ENCODE data around the gene ULBP1.
"Not testable (repeated sequence)": the region's sequence is repeated elsewhere in the genome, so short reads cannot be mapped to it uniquely, and the experiment has no call there.

The ULBP1 gene

DNA sequence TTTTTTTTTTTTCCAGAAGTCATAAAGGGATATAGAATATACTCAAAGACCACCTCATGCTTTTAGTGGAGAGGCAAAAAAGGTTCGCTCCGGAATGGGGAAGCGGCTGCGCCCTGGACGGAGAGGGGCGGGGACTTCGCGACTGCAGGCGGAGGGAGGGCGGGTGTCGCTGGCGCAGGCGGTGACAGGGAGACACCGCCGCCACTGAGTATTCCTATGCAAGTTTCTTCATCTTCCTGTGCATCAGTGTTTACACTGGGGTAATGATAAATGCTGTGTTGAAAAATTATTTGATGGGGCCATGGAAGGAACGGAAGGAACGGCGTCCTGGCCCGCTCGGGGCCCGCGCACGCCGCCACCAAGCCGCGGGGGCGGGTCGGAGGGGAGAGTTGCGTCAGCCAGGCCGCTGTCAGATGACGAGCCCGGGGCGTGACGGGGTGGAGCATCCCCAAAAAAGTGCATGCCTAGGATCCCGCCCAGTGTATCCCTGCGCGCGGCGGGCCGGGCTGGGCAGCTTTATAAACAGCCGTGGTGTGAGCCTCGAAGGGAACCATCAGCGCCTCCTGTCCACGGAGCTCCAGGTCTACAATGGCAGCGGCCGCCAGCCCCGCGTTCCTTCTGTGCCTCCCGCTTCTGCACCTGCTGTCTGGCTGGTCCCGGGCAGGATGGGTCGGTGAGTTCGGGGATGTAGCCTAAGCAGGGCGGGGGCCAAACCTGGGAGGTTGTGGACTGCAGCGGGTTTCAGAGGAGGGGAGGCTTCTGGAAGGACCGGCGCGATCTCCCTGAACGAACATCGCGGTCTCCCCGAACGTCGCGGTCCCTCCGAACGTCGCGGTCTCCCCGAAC, at the start of gene ULBP1:
Gene ULBP1, plus strand, starts transcription at position 482 of the 846 bp plus-strand sequence. Its CDS starts 107 bp downstream, at position 589.
- peak; percentile 80 for DNase-seq

- no peak for DNase-seq
Observed at GRCh38 chr6:149915970-149916865, 47.5 kb upstream of the ULBP1 start.

DNA sequence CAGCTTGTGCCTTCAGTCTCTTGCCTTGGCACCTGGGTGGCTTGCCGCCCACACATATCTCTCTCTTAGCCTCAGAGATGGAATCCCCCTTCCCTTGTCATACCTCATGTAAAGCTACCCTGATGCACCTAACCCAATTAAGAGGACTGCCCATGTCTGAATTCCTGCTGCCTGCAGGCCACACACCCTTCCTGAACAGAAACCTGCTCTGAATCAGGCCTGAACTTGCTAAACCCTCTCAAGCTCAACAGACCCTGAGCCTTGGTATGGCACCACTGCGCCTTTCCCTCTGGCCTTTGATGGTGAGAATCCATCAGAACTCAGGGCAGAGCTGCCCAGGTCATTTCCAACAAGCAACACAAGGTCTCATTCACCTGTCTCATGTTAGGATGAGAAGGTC, 46.1 kb upstream of the ULBP1 start:
- DNase-seq: no peak

DNA sequence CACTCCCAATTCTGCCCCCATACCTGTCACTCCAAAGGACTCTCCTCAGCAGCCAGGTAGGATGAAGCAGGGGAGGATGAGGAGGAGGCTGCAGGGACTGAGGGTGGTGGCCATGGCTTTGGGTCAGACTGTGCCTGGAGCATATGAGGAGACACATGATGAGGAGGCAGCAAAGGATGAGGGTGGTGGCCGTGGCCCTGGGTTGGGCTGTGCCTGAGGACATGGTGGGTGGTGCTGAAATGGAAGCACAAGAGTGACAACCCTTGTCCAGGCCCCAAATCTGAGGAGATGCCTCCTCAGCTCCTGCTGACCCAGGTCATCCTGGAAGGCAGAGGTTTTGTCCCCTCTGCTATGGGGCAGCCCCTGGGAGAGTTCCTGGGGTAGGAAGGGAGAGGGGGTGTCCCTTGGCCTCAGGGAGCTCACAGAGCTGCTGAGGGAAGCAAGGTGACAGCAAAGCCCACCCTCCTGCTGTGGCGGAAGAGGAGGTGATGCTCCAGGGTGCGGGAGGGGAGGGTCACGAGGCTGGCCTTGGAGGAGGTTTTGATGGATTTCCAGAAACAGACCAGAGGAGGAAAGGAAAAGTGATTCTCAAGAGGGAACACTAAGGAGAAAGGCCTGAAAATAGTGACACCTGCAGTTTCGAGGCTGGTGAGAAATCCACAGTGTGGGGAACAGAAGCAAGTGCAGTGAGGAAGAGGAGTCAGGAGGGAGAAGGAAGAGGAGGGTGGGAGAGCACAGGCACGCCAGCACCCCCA, 45.4 kb upstream of the ULBP1 start:
- no peak for DNase-seq

GRCh38 chr6:149919126-149919833, 44.5 kb upstream of the ULBP1 start:
- DNase-seq: not testable (repeated sequence)

DNA sequence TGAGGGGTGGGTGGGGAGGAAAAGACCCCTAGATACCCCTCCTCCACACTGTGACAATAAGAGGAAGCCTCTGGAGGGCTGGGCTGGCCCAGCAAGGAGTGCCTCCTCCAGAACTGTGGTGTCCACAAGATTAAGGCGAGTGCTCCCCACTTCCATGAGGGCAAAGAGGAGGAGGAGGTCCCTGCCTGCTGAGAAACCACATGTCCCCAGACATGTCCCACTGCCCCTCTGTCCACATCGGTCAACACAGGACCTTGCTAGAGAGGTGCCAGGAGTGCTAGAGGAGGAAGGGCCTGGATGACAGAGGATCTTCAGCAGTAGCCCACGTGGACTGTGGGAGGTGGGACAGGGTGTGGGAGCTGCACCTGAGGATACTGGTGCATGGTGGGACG, 43.9 kb upstream of the ULBP1 start:
- DNase-seq: no peak

DNA sequence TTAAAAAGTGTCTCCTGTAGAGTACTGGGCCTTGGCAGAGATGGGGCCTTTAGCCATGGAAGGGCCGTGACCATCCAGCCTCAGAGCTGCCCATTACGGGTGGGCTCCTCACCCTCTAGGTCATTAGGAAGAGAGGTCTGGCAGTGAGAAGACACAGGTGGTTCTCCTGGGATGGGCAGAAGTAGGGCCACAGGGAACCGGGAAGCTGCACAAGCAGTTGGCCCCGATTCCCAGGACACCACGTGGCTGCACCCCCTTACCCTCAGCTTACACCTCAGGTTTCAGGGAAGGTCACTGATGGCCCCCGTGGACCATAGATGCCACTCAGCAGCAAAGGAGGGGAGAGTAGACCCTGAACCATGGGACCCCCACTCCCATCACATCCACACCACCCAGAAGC, 42.4 kb upstream of the ULBP1 start:
- no peak for DNase-seq

DNA sequence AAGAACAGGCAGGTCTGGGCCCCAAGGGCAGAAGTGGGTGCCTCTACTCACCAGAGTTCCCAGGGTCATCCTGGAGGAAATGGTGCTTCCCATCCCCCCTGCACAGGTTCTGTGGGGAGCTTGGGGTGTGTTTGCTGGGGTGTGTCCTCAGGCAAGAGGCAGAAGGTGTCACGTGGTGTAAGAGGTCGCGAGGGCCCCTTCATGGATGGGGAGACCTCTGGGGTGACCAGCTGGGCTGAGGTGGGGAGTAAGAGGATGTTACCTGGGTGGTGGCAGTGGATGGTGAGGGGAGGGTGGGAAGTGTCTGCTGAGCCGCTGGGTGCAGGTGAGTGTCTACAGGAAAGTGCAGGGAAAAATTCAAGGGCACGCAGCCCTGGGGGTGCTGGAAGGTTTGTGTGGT, 41.7 kb upstream of the ULBP1 start:
- DNase-seq: not testable (repeated sequence)

DNA sequence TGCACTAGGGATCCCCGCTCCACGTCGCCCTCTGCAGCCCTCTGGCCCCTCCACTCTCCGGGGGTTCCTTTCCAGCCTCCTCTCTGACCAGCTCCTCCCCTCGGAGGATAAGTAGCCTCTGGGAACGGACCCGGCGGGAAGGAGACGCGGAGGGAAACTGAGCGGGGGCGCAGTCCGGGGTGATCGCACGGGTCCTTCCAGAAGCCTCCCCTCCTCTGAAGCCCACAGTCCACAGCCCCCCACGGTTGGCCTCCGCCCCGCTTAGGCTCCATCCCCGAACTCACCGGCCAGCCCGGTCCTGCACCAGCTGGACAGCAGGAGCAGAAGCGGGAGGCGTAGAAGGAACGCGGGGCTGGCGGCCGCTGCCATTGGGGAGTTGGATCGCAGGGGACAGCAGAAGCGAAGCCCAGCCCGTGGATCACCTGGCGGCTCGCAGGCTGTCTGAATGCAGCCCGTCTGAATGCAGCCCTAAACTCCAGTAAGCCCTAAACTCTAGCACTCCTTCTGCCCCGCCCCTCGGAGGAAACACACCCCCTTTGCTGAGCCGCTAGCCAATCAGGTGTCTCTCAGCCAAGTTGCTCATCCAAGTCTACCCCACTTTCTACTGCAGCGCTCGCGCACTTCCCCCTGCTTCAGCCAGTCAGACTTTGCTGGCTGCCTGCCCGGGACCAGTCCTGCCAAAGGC, 41.0 kb upstream of the ULBP1 start, which contains the start of gene RAET1G:
Gene RAET1G, minus strand, starts transcription at position 480 of the 685 bp plus-strand sequence. Its CDS starts 111 bp downstream, at position 369.
- DNase-seq: peak; percentile 88

- DNase-seq: no peak
Observed at GRCh38 chr6:149923327-149923986, 40.3 kb upstream of the ULBP1 start.

- DNase-seq: no peak
Observed at GRCh38 chr6:149924206-149924932, 39.4 kb upstream of the ULBP1 start.

DNA sequence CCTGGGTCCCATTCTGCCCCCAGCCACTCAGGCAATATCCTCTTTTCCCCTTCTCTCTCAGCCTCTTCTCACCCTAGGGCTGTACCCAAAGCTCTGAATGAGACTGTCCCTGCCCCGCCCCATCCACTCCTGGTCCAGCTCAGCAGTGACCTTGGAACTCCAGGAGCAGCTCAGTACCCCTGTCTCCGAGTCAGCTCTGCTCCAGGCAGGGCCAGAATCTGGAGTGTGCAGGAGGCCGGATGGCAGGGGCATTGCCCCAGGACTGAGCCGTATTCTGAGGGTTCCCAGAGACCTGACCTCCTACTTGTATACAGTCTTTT, 38.9 kb upstream of the ULBP1 start:
- no peak for DNase-seq

- no peak for DNase-seq
Observed at GRCh38 chr6:149925253-149925973, 38.3 kb upstream of the ULBP1 start.

DNA sequence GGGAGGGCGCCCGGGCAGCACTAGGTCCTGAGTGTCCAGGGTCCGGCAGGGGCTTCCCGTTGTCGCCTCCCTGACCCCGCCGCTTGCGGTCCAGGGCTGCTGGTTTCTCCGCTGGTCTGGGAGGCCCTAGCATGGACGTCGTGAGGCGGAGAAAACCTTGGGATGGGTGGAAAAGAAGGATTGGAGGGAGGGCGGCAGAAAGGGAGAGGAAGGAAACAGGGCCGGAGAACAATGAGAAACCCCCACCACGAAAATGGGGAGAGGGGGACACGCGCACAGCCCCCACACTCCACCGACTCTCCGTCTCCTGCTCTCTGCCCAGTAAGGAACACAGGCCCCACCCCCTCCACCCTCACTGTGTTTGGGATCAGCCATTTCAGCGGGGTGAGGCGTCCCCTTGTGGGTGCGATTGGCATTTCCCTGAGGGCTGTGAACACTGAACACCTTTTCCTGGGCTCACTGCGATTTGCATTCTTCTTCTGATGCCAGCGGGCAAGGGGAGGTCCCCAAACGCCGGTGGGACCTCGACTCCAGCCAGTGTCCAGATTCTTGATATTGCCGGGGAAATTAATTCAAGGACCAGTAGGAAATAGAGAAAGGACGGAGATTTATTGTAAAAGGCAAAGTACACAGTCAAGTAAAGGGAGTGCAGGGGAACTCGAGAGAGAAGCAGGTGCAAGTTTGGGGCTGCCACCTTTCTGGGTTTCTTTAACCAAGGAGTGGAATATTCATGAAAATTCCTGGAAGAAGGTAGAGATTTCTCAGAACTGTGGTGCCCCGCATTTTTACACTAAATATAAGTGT, 37.6 kb upstream of the ULBP1 start:
- DNase-seq: peak; percentile 77

DNA sequence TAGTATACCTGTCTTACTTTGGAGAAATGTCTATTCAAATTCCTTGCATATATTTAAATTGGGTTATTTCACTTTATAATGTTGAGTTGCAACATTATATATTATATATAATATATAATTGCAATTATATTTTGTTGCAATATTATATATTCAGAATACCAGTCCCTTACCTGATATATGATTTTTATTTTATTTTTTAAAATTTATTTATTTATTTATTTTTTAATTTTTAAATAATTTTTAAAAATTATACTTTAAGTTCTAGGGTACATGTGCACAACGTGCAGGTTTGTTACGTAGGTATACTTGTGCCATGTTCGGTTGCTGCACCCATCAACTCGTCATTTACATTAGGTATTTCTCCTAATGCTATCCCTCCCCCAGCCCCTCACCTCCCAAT, 36.7 kb upstream of the ULBP1 start:
- not testable (repeated sequence) for DNase-seq

GRCh38 chr6:149929422-149929821, 34.3 kb upstream of the ULBP1 start:
- no peak for DNase-seq

- no peak for DNase-seq
Observed at GRCh38 chr6:149931501-149931900, 32.2 kb upstream of the ULBP1 start.

DNA sequence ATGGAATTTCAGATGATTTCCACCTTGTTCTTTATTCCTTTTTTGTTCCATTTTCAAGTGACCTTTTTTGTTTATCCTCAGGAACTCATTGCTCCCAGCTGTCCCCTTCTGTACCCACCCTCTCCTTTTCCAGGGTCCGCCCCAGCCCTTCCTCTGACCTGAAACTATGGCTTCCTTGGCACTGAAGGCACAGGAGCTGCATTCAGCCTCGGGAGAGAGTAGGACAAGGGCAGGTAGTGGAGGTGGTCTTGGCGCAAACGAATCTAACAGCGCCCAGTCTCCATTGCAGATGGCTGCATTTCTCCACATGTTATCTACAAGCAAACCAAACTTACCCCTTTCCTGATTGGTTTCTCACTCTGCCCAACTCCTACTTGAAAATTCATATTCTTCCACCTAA, 30.7 kb upstream of the ULBP1 start:
- no peak for DNase-seq

- no peak for DNase-seq
Observed at GRCh38 chr6:149933461-149933860, 30.3 kb upstream of the ULBP1 start.
